B cell (primary cell): ENCODE results near the gene EXOSC2. TPM values are rescaled to one million over a fixed set of nuclear protein-coding genes. Genes with fewer than 3 reads are reported as not detected.

Experiments used
- ATAC-seq: fragments of 200-7000 bp; cut with Tn5 transposase; one replicate; pipeline ENCODE4 v1.10.0; 2021; ENCODE audit warnings: low read depth, mild to moderate bottlenecking, moderate number of reproducible peaks, moderate library complexity
- CTCF ChIA-PET: fragments of 350-600 bp; sonication (Branson Sonifier 250); formaldehyde crosslinking; loops from one replicate; lab custom pipeline; 2021; ENCODE audit warnings: antibody characterized with exemption, inconsistent platforms; lab: Charles Lee
- POLR2A ChIA-PET: fragments of 350-600 bp; sonication (Branson Sonifier 250); formaldehyde crosslinking; loops from one replicate; lab custom pipeline; 2021; ENCODE audit warnings: antibody characterized with exemption; lab: Charles Lee
- DNase-seq: peaks from one replicate; pipeline ENCODE4 v3.0.0; 2013
- H2AFZ ChIP-seq: 2 replicates; pipeline ENCODE4 v1.6.1; 2012; ENCODE audit warnings: mild to moderate bottlenecking, low read depth, low read length; ENCODE audit not compliant: insufficient read depth, poor library complexity, severe bottlenecking
- H3K27ac ChIP-seq, 2 donors: 1 replicate in 1 of 2; 2 replicates in 1 of 2; pipeline ENCODE4 v1.5.1; 2012 to 2013; ENCODE audit warnings: low read length in 2 of 2, mild to moderate bottlenecking in 2 of 2, moderate library complexity in 1 of 2
- H3K27me3 ChIP-seq, 4 experiments: fragments of 200-600 bp in 1 of 4; sonication (generic) in 1 of 4; replicated peaks in 1 of 4; 1 replicate in 2 of 4; 2 replicates in 2 of 4; pipeline versions ENCODE4 v1.6.1 to v1.7.0; 2013 to 2016; ENCODE audit warnings: low read length in 3 of 4, mild to moderate bottlenecking in 2 of 4, mixed read lengths in 1 of 4, moderate library complexity in 1 of 4; ENCODE audit not compliant: insufficient read depth in 4 of 4, control insufficient read depth in 3 of 4; ENCODE audit errors: control extremely low read depth in 1 of 4
- H3K36me3 ChIP-seq, 2 experiments: replicated peaks in 1 of 2; 1 replicate in 1 of 2; 2 replicates in 1 of 2; pipeline versions ENCODE4 v1.6.1 to v1.7.1; 2013; ENCODE audit warnings: low read length in 1 of 2; ENCODE audit not compliant: insufficient read depth in 2 of 2, control insufficient read depth in 1 of 2; ENCODE audit errors: control extremely low read depth in 1 of 2, extremely low read depth in 1 of 2
- H3K4me1 ChIP-seq, 2 donors: fragments of 200-600 bp in 1 of 2; sonication (generic) in 1 of 2; 1 replicate in 1 of 2; 2 replicates in 1 of 2; pipeline versions ENCODE4 v1.5.1 to v1.6.1; 2013 to 2017; ENCODE audit warnings: low read length in 2 of 2; ENCODE audit not compliant: control insufficient read depth in 2 of 2, insufficient read depth in 2 of 2
- H3K4me2 ChIP-seq: replicated peaks from 2 replicates; pipeline ENCODE3; 2012; ENCODE audit warnings: mild to moderate bottlenecking, low read depth, low read length; ENCODE audit not compliant: poor library complexity, severe bottlenecking
- H3K4me3 ChIP-seq, 5 experiments: fragments of 200-600 bp in 1 of 5; sonication (generic) in 1 of 5; 1 replicate in 3 of 5; 2 replicates in 2 of 5; pipeline versions ENCODE4 v1.5.1 to v1.7.0; 2011 to 2016; ENCODE audit warnings: low read length in 4 of 5, mild to moderate bottlenecking in 4 of 5, low read depth in 2 of 5, control low read depth in 1 of 5, moderate library complexity in 1 of 5; ENCODE audit not compliant: insufficient read depth in 1 of 5; ENCODE audit errors: control extremely low read depth in 1 of 5, extremely low read depth in 1 of 5
- H3K79me2 ChIP-seq: fragments of 200-600 bp; sonication (generic); one replicate; pipeline ENCODE4 v1.6.0; 2016; ENCODE audit warnings: low read length; ENCODE audit not compliant: control insufficient read depth, insufficient read depth
- H3K9ac ChIP-seq: fragments of 200-600 bp; sonication (generic); 2 replicates; pipeline ENCODE4 v1.6.1; 2017; ENCODE audit warnings: mild to moderate bottlenecking, low read length, moderate library complexity
- H3K9me3 ChIP-seq, 3 donors: one replicate each; pipeline versions ENCODE4 v1.6.1 to v1.7.1; 2013; ENCODE audit warnings: low read length in 2 of 3; ENCODE audit not compliant: control insufficient read depth in 2 of 3, insufficient read depth in 1 of 3; ENCODE audit errors: control extremely low read depth in 1 of 3
- H4K20me1 ChIP-seq: 2 replicates; pipeline ENCODE4 v1.6.0; 2012; ENCODE audit warnings: mild to moderate bottlenecking, low read length; ENCODE audit not compliant: insufficient read depth, control insufficient read depth, poor library complexity, severe bottlenecking
- H3K27ac Mint-ChIP-seq: one replicate; pipeline ENCODE4 v1.8.0; 2021; ENCODE audit warnings: mixed read lengths
- H3K27me3 Mint-ChIP-seq: one replicate; pipeline ENCODE4 v1.8.0; 2021; ENCODE audit warnings: mixed read lengths
- H3K4me1 Mint-ChIP-seq: one replicate; pipeline ENCODE4 v1.8.0; 2021; ENCODE audit warnings: mixed read lengths
- H3K4me3 Mint-ChIP-seq: one replicate; pipeline ENCODE4 v1.8.0; 2021; ENCODE audit warnings: mixed read lengths
- H3K9me3 Mint-ChIP-seq: one replicate; pipeline ENCODE4 v1.8.0; 2022; ENCODE audit warnings: mixed read lengths; ENCODE audit not compliant: insufficient read depth
- EZH2 ChIP-seq: IDR thresholded peaks from 2 replicates; pipeline ENCODE4 v1.6.1; 2012; ENCODE audit warnings: borderline replicate concordance, low read depth, mild to moderate bottlenecking, moderate library complexity, low read length; ENCODE audit not compliant: insufficient read depth, poor library complexity, severe bottlenecking
- WGBS: methylation state at CpG from one replicate; pipeline ENCODE4 v1.1.5; 2013; ENCODE audit warnings: missing lambda C conversion rate; ENCODE audit not compliant: insufficient coverage; 5-methylcytosine and 5-hydroxymethylcytosine counted together
- intact Hi-C: fragments of 100-400 bp; cut with micrococcal nuclease; formaldehyde crosslinking; loops from one replicate; pipeline ENCODE4 v1.10.0; 2022
- polyA plus RNA-seq: library from polyadenylated mRNA; depleted of rRNA; stranded (reverse); fragments of >200 nt; gene quantifications from 2 replicates; pipeline ENCODE4 v1.2.3, GENCODE V29; 2012
- total RNA-seq, 2 donors: library from RNA; stranded (reverse); fragments of 120-200 nt in 1 of 2; gene quantifications; 1 replicate in 1 of 2; 2 replicates in 1 of 2; pipeline versions ENCODE4 v1.2.3 to v1.2.4, GENCODE V29; 2013 to 2022
- TF ChIP-seq, protein P1 (sequence below): fragments of 200-600 bp; IDR thresholded peaks from one replicate; pipeline ENCODE4 v1.8.0; 2022; ENCODE audit warnings: antibody characterized with exemption, mild to moderate bottlenecking

The EXOSC2 gene
- total and polyA plus RNA-seq, 2 donors (not counting 1 experiment from before 2014, with no cell fraction given) = 31.5 to 53.3 TPM

GRCh38 chr9:130720762-130721161, 27.2 kb downstream of the EXOSC2 start:
- no peak overlapping the region for H2AFZ ChIP-seq
- H3K4me3 ChIP-seq = no peak overlapping the region
- H3K4me1 Mint-ChIP-seq = peaks cover 5% of the 10 kb centered on the region
- DNase-seq (no peak), ATAC-seq (no peak)
- H3K27ac Mint-ChIP-seq = no peak overlapping the region
- peaks cover 8% of the 10 kb centered on the region for H4K20me1 ChIP-seq
- ChIA-PET CTCF (no interaction called here), POLR2A (interaction anchor here (0.7 kb wide), 1 partner anchor 8 kb away, joined by 4 read pairs; no protein-coding TSS in a partner anchor)
- no peak overlapping the region for H3K9ac ChIP-seq
- H3K27me3 Mint-ChIP-seq = no peaks in the 10 kb centered on the region
- H3K27me3 ChIP-seq = no peaks in the 10 kb centered on the region
- 100% methylated on average over 7 of the region's 10 CpGs for WGBS
- H3K79me2 ChIP-seq = peaks cover 47% of the 10 kb centered on the region
- H3K4me3 Mint-ChIP-seq = no peak overlapping the region
- H3K4me1 ChIP-seq = peaks cover under 1 to 2% of the 10 kb centered on the region in 2 donors
- H3K27ac ChIP-seq = no peak overlapping the region
- H3K4me2 ChIP-seq = no peak overlapping the region
- intact Hi-C loops = no loop called here
- H3K36me3 ChIP-seq = no peaks in the 10 kb centered on the region
- no peaks in the 10 kb centered on the region for H3K9me3 Mint-ChIP-seq
- TF ChIP-seq, protein P1, sequence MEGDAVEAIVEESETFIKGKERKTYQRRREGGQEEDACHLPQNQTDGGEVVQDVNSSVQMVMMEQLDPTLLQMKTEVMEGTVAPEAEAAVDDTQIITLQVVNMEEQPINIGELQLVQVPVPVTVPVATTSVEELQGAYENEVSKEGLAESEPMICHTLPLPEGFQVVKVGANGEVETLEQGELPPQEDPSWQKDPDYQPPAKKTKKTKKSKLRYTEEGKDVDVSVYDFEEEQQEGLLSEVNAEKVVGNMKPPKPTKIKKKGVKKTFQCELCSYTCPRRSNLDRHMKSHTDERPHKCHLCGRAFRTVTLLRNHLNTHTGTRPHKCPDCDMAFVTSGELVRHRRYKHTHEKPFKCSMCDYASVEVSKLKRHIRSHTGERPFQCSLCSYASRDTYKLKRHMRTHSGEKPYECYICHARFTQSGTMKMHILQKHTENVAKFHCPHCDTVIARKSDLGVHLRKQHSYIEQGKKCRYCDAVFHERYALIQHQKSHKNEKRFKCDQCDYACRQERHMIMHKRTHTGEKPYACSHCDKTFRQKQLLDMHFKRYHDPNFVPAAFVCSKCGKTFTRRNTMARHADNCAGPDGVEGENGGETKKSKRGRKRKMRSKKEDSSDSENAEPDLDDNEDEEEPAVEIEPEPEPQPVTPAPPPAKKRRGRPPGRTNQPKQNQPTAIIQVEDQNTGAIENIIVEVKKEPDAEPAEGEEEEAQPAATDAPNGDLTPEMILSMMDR = no peak
- no peak for TF ChIP-seq EZH2
- no peaks in the 10 kb centered on the region for H3K9me3 ChIP-seq

GRCh38 chr9:130728721-130729120, 35.1 kb downstream of the EXOSC2 start:
- H3K27ac ChIP-seq = no peak overlapping the region
- H3K27me3 Mint-ChIP-seq = no peaks in the 10 kb centered on the region
- H3K4me3 Mint-ChIP-seq = no peak overlapping the region
- H3K4me1 ChIP-seq = no peaks in the 10 kb centered on the region
- H3K4me1 Mint-ChIP-seq = peaks cover 10% of the 10 kb centered on the region
- no peaks in the 10 kb centered on the region for H3K36me3 ChIP-seq
- TF ChIP-seq, protein P1 = no peak
- no peak for TF ChIP-seq EZH2
- DNase-seq (no peak), ATAC-seq (no peak)
- no peaks in the 10 kb centered on the region for H4K20me1 ChIP-seq
- H3K79me2 ChIP-seq = peaks cover 12% of the 10 kb centered on the region
- CTCF ChIA-PET = no interaction called here
- H3K4me2 ChIP-seq = no peak overlapping the region
- H3K27ac Mint-ChIP-seq = no peak overlapping the region
- no peaks in the 10 kb centered on the region for H3K9me3 ChIP-seq
- H3K9ac ChIP-seq = no peak overlapping the region
- H3K9me3 Mint-ChIP-seq = no peaks in the 10 kb centered on the region
- no peak overlapping the region for H2AFZ ChIP-seq
- 93% methylated on average over 2 of the region's 3 CpGs for WGBS
- H3K4me3 ChIP-seq = no peak overlapping the region
- POLR2A ChIA-PET = no interaction called here
- no peaks in the 10 kb centered on the region for H3K27me3 ChIP-seq
- intact Hi-C loops = no loop called here
